HL-60 (cell line): ENCODE results near the gene STARD10.

Experiments
- CTCF ChIP-seq: IDR thresholded peaks from one replicate; pipeline ENCODE4 v1.5.1; 2011; ENCODE audit warnings: low read length, control low read depth, inconsistent platforms; ENCODE audit not compliant: insufficient read depth
- GABPA ChIP-seq: IDR thresholded peaks from 2 replicates; pipeline ENCODE4 v1.6.1; 2012; ENCODE audit warnings: low read depth
- POLR2AphosphoS5 ChIP-seq: IDR thresholded peaks from 2 replicates; pipeline ENCODE4 v1.6.1; 2012; ENCODE audit warnings: low read depth
- REST ChIP-seq: IDR thresholded peaks from 2 replicates; pipeline ENCODE4 v1.6.1; 2012; ENCODE audit warnings: low read depth; ENCODE audit not compliant: insufficient replicate concordance

DNA sequence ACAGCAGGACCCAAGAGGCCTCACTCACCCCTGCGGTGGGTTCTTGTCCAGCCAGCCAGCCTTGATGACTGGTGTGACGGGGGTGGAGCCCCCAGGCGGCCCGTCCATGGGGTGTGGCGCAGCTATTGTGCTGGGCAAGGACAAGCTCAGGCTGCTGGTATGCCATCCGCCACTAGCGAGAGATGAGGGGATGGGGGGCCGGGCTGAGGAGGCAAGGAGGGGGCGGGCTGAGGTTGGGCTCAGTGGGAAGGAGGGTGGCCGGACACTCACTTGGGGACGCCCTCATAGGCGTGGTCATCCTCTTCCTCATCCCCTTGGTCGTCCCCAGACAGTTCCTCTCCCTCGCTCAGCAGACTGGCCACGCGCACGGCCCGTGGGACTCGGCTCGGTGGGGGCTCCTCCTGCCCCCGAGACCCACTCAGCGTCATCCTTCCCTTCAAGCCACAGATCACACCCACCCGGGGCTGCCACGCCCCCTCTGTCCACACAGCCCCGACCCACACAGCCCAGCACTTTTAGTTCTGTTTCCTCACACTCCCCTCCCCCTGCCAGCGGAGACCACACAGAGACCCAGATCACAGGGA is 81.6 kb downstream of the STARD10 start:
- no peak for TF ChIP-seq CTCF
- TF ChIP-seq POLR2AphosphoS5 = no peak
- TF ChIP-seq REST = no peak
- TF ChIP-seq GABPA = no peak
